K562 (cell line): ENCODE measurements around the gene REX1BD. TPM values are rescaled to one million over a fixed set of nuclear protein-coding genes. Genes with fewer than 3 reads are reported as not detected.

Experiments
- CEBPG ChIP-seq, 3 experiments: fragments of 200-800 bp in 1 of 3; sonication (Bioruptor generic) in 1 of 3; sonication (generic) in 1 of 3; formaldehyde crosslinking in 1 of 3; IDR thresholded peaks in 2 of 3; conservative IDR thresholded peaks in 1 of 3; 2 replicates each; pipeline versions ENCODE4 v1.6.1 to v1.8.0; 2016 to 2022; ENCODE audit warnings: missing compliant biosample characterization in 2 of 3, missing genetic modification characterization in 2 of 3, mild to moderate bottlenecking in 1 of 3, missing genetic modification reagents in 1 of 3
- CREM ChIP-seq: IDR thresholded peaks from 2 replicates; pipeline ENCODE4 v1.6.1; 2014; ENCODE audit warnings: antibody characterized with exemption, low read depth
- DMBX1 ChIP-seq: fragments of 250-450 bp; sonication (Bioruptor Pico); IDR thresholded peaks from 2 replicates; pipeline ENCODE4 v1.8.0; 2022; ENCODE audit warnings: inconsistent platforms, mild to moderate bottlenecking, moderate library complexity, borderline replicate concordance
- HNRNPLL ChIP-seq: fragments of 200-400 bp; formaldehyde crosslinking; IDR thresholded peaks from 2 replicates; pipeline ENCODE4 v1.6.1; 2017; ENCODE audit warnings: low read length, low read depth, mild to moderate bottlenecking; ENCODE audit not compliant: poor library complexity, severe bottlenecking
- MAZ ChIP-seq, 2 experiments: fragments of 450-650 bp in 1 of 2; sonication (generic) in 1 of 2; formaldehyde crosslinking; IDR thresholded peaks in 1 of 2; conservative IDR thresholded peaks in 1 of 2; 2 replicates each; pipeline versions ENCODE4 v1.4.0 to v1.5.0; 2020; ENCODE audit warnings: mild to moderate bottlenecking in 1 of 2, missing genetic modification reagents in 1 of 2
- MCM3 ChIP-seq: fragments of 450-650 bp; IDR thresholded peaks from 2 replicates; pipeline ENCODE4 v1.6.1; 2016
- RBM39 ChIP-seq: fragments of 200-400 bp; formaldehyde crosslinking; optimal IDR thresholded peaks from 2 replicates; pipeline ENCODE3; 2018; ENCODE audit warnings: low read depth, low read length
- RCOR1 ChIP-seq, 2 experiments: IDR thresholded peaks; 2 replicates each; pipeline ENCODE4 v1.6.1; 2012; ENCODE audit warnings: low read depth in 2 of 2, low read length in 2 of 2, borderline replicate concordance in 1 of 2, improper control_type of control experiment in 1 of 2
- SIRT6 ChIP-seq: IDR thresholded peaks from one replicate; pipeline ENCODE4 v1.6.1; 2012; ENCODE audit warnings: low read depth, mild to moderate bottlenecking, control low read depth, inconsistent platforms, low read length, moderate library complexity
- SRSF3 ChIP-seq: fragments of 200-400 bp; formaldehyde crosslinking; IDR thresholded peaks from 2 replicates; pipeline ENCODE4 v1.6.1; 2016; ENCODE audit warnings: mild to moderate bottlenecking, low read length, moderate library complexity; ENCODE audit not compliant: insufficient read depth
- ZBTB1 ChIP-seq: sonication (generic); formaldehyde crosslinking; IDR thresholded peaks from 2 replicates; pipeline ENCODE4 v1.8.1; 2023; ENCODE audit warnings: missing genetic modification reagents, low read depth, mild to moderate bottlenecking, borderline replicate concordance
- ZNF217 ChIP-seq: sonication (generic); formaldehyde crosslinking; IDR thresholded peaks from 2 replicates; pipeline ENCODE4 v1.8.0; 2022; ENCODE audit warnings: mild to moderate bottlenecking, missing genetic modification reagents
- ZNF699 ChIP-seq: fragments of 250-450 bp; sonication (Bioruptor Pico); IDR thresholded peaks from 2 replicates; pipeline ENCODE4 v1.8.0; 2021; ENCODE audit warnings: mild to moderate bottlenecking, moderate library complexity; ENCODE audit not compliant: insufficient replicate concordance
- polyA plus RNA-seq, 8 experiments: library from polyadenylated mRNA; depleted of rRNA in 4 of 8; stranded (reverse) in 5 of 8; unstranded in 3 of 8; fragments of >200 nt; fragmentation: Nextera tagmentation in 2 of 8; fragmentation: Illumina TruSeq in 1 of 8; extraction: Ambion mirVana in 2 of 8; extraction: Trizol in 1 of 8; gene quantifications; 2 replicates each; pipeline versions ENCODE4 v1.2.1 to v1.2.3, GENCODE V29; 2011 to 2014; ENCODE audit warnings: inconsistent platforms in 1 of 8, missing spikeins in 1 of 8
- total RNA-seq, 7 experiments: library from RNA; depleted of rRNA in 6 of 7; stranded (reverse); fragments of >200 nt in 6 of 7; fragmentation: Illumina TruSeq in 2 of 7; extraction: Trizol in 2 of 7; gene quantifications; 2 replicates each; pipeline versions ENCODE4 v1.2.1 to v1.2.3, GENCODE V29; 2011 to 2021; ENCODE audit warnings: low replicate concordance in 1 of 7
- TF ChIP-seq, protein P1 (sequence below), 2 experiments: fragments of 450-650 bp in 1 of 2; sonication (generic) in 1 of 2; formaldehyde crosslinking in 1 of 2; IDR thresholded peaks in 1 of 2; conservative IDR thresholded peaks in 1 of 2; 2 replicates each; pipeline versions ENCODE4 v1.6.1 to v1.8.1; 2016 to 2023; ENCODE audit warnings: mild to moderate bottlenecking in 2 of 2, moderate library complexity in 2 of 2, inconsistent platforms in 1 of 2, missing genetic modification reagents in 1 of 2
- TF ChIP-seq, protein P2 (sequence below): fragments of 450-650 bp; formaldehyde crosslinking; IDR thresholded peaks from 2 replicates; pipeline ENCODE4 v1.4.0; 2020; ENCODE audit warnings: mild to moderate bottlenecking

Gene REX1BD
- total and polyA plus RNA-seq, 9 of the 15 experiments (the other 6 are each of a cell fraction or from before 2014, with no cell fraction given), result 1.9 to 136 (median 13.8) TPM

DNA sequence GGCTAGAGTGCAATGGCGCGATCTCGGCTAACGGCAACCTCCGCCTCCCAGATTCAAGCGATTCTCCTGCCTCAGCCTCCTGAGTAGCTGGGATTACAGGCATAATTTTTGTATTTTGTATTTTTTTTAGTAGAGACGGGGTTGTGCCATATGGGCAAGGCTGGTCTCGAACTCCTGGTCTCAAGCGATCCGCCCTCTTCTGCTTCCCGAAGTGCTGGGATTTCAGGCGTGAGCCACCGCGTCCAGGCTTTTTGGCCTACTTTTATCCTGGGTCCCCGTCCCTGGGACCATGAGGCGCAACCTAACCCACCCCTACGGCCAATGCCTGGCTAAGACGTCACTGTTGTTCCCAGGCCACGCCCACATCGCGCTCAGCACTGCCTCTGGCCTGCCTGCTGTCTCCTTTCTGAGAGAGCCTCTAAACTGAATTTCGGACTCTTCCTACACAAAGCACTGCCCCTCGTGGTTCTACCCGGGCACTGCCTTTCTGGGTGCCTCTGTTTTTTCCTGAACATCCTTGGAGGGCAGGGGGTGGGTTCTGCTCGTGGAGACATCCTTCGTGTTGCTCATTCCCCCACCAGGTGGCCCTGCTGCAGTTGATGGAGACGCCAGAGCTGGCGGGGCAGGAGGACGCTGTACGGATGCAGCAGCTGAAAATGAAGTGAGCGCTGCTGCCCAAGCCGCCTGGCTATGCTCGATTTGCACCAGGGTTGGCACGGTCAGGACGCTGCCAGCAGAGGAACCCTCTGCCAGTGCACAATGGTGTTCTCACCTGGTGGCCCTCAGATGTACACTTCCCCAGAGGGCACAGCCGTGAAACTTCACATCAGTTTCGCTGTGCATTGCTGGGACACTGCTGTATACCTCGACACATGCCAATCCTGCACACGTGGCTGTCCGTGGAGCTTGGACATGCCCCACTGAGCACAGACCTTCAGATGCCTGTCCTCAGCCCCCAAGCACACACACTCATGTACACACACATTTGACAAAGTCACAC, 2.0 kb downstream of the REX1BD start (continued):
- TF ChIP-seq RCOR1 (IDR thresholded peaks at IDR 0.05; ENCODE audit: borderline replicate concordance in 1 of 2, low read depth in 2 of 2, low read length in 2 of 2) (peak in 1 of 2 experiments; percentile 63; a peak in 2 of 4 replicates), CREM (peak; percentile 92), RBM39 (peak; percentile 7), ZNF217 (CRISPR knock-in tag) (no peak), HNRNPLL (no peak), MCM3 (no peak), ZBTB1 (no peak), SRSF3 (no peak), ZNF699 (CRISPR knock-in tag) (no peak), CEBPG (CRISPR knock-in tag; IDR thresholded peaks at IDR 0.05) (no peak), CEBPG (tag; conservative IDR thresholded peaks at IDR 0.05 in 1 of 2, IDR thresholded peaks at IDR 0.05 in 1 of 2) (no peak), SIRT6 (no peak), DMBX1 (CRISPR knock-in tag) (no peak), MAZ (CRISPR knock-in tag; conservative IDR thresholded peaks at IDR 0.05 in 1 of 2, IDR thresholded peaks at IDR 0.05 in 1 of 2) (peak; percentile 26 to 61; a peak in 3 of 4 replicates)
- TF ChIP-seq, protein P1, sequence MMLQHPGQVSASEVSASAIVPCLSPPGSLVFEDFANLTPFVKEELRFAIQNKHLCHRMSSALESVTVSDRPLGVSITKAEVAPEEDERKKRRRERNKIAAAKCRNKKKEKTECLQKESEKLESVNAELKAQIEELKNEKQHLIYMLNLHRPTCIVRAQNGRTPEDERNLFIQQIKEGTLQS (IDR thresholded peaks at IDR 0.05), result no peak
- TF ChIP-seq, protein P1 (CRISPR knock-in tag; conservative IDR thresholded peaks at IDR 0.05), result no peak
- TF ChIP-seq, protein P2, sequence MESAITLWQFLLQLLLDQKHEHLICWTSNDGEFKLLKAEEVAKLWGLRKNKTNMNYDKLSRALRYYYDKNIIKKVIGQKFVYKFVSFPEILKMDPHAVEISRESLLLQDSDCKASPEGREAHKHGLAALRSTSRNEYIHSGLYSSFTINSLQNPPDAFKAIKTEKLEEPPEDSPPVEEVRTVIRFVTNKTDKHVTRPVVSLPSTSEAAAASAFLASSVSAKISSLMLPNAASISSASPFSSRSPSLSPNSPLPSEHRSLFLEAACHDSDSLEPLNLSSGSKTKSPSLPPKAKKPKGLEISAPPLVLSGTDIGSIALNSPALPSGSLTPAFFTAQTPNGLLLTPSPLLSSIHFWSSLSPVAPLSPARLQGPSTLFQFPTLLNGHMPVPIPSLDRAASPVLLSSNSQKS (CRISPR knock-in tag), result no peak
